Tibial nerve (tissue), 4 donors: Measurements from ENCODE around the gene RBM20.

ENCODE experiments used
- CTCF ChIP-seq, 5 experiments: fragments of 200-600 bp in 3 of 5; fragments of 450-650 bp in 2 of 5; sonication (generic) in 3 of 5; IDR thresholded peaks; one replicate each; pipeline ENCODE4 v1.5.1; 2016 to 2019; ENCODE audit warnings: antibody characterized with exemption in 5 of 5, mild to moderate bottlenecking in 3 of 5, moderate library complexity in 2 of 5
- EP300 ChIP-seq, 2 donors: sonication (generic); formaldehyde crosslinking; IDR thresholded peaks; one replicate each; pipeline ENCODE4 v1.6.1; 2017; ENCODE audit warnings: antibody characterized with exemption in 2 of 2, mild to moderate bottlenecking in 1 of 2
- POLR2A ChIP-seq, 2 donors: fragments of 450-650 bp; IDR thresholded peaks; one replicate each; pipeline ENCODE4 v1.6.1; 2017; ENCODE audit warnings: antibody characterized with exemption in 2 of 2, mild to moderate bottlenecking in 2 of 2, moderate library complexity in 2 of 2

DNA sequence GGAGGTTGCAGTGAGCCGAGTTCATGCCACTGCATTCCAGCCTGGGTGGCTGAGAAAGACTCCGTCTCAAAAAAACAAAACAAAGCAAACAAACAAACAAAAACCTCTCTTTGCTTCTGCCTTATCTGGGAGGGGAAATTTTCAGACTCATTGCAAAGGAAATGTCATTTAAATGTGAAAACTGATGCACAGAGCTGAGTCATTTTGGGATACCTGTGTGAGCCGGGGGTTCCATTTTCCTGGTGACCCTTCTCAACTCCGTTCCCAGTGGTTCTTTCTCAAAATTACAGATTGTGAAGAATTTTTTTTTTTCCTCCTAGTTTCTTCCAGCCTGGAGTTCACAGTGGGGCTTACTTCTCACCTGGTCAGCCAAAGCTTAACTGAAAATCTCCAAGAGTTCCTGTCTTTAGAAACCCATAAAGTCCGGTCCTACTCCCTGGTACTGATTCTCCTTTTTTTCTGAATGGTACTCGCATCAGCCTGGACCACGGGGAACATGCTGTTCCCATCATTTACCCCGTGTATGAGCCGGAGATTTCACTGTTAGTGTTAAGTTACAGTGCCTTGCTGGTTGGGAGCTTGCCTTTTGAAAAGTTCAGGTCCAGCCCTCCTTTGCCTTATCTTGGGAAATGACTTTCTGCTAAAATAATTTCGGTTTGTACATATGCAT, 56.9 kb downstream of the RBM20 start:
- TF ChIP-seq CTCF (IDR thresholded peaks at IDR 0.05) (no peak), POLR2A (IDR thresholded peaks at IDR 0.05) (no peak), EP300 (IDR thresholded peaks at IDR 0.05) (no peak)
